HepG2 (cell line): Measurements from ENCODE around the gene ESR1. TPM values are rescaled to one million over a fixed set of nuclear protein-coding genes. Genes with fewer than 3 reads are reported as not detected.

Experiments used
- DNMT3B ChIP-seq: conservative IDR thresholded peaks from 2 replicates; pipeline ENCODE4 v1.6.1; 2016; ENCODE audit warnings: missing biosample characterization, control low read depth
- FOXA1 ChIP-seq, 2 experiments: fragments of 450-650 bp in 1 of 2; sonication (generic) in 1 of 2; formaldehyde crosslinking in 1 of 2; IDR thresholded peaks; 2 replicates each; pipeline versions ENCODE4 v1.4.0 to v1.6.1; 2016 to 2020; ENCODE audit warnings: missing genetic modification reagents in 1 of 2
- FOXA3 ChIP-seq: IDR thresholded peaks from 2 replicates; pipeline ENCODE4 v1.6.1; 2016; ENCODE audit warnings: missing genetic modification reagents, missing compliant biosample characterization
- FOXC1 ChIP-seq: sonication (generic); formaldehyde crosslinking; IDR thresholded peaks from 2 replicates; pipeline ENCODE4 v1.8.0; 2022; ENCODE audit warnings: mild to moderate bottlenecking, missing genetic modification reagents, borderline replicate concordance
- FOXO1 ChIP-seq: sonication (generic); formaldehyde crosslinking; IDR thresholded peaks from 2 replicates; pipeline ENCODE4 v1.4.0; 2020; ENCODE audit warnings: missing genetic modification reagents
- GATAD2A ChIP-seq: IDR thresholded peaks from 2 replicates; pipeline ENCODE4 v1.6.1; 2016
- GFI1 ChIP-seq: sonication (generic); formaldehyde crosslinking; IDR thresholded peaks from 2 replicates; pipeline ENCODE4 v1.5.0; 2020; ENCODE audit warnings: missing genetic modification reagents, mild to moderate bottlenecking, borderline replicate concordance
- GZF1 ChIP-seq: sonication (generic); formaldehyde crosslinking; IDR thresholded peaks from 2 replicates; pipeline ENCODE4 v1.5.1; 2020; ENCODE audit warnings: mild to moderate bottlenecking, missing genetic modification reagents
- MAFF ChIP-seq: IDR thresholded peaks from 2 replicates; pipeline ENCODE4 v1.6.1; 2011; ENCODE audit warnings: low read depth, low read length, improper control_type of control experiment
- NKX3-1 ChIP-seq: sonication (generic); formaldehyde crosslinking; IDR thresholded peaks from 2 replicates; pipeline ENCODE4 v1.5.0; 2020; ENCODE audit warnings: missing genetic modification reagents
- ZNF234 ChIP-seq: sonication (generic); formaldehyde crosslinking; conservative IDR thresholded peaks from 2 replicates; pipeline ENCODE4 v1.5.1; 2020; ENCODE audit warnings: mild to moderate bottlenecking, missing genetic modification reagents
- ZNF331 ChIP-seq: sonication (generic); formaldehyde crosslinking; IDR thresholded peaks from 2 replicates; pipeline ENCODE4 v1.4.0; 2020; ENCODE audit warnings: missing genetic modification reagents
- ZNF343 ChIP-seq: sonication (generic); formaldehyde crosslinking; IDR thresholded peaks from 2 replicates; pipeline ENCODE4 v1.4.0; 2020; ENCODE audit warnings: mild to moderate bottlenecking, missing genetic modification reagents
- ZNF430 ChIP-seq: sonication (generic); formaldehyde crosslinking; IDR thresholded peaks from 2 replicates; pipeline ENCODE4 v1.9.0; 2021; ENCODE audit warnings: mild to moderate bottlenecking, missing genetic modification reagents
- polyA plus RNA-seq, 8 experiments: library from polyadenylated mRNA; depleted of rRNA in 3 of 8; stranded (reverse) in 7 of 8; unstranded in 1 of 8; fragments of >200 nt; fragmentation: Illumina TruSeq in 4 of 8; extraction: Trizol in 4 of 8; gene quantifications; 2 replicates each; pipeline versions ENCODE4 v1.2.1 to v1.2.3, GENCODE V29; 2011 to 2016; ENCODE audit warnings: low read depth in 4 of 8, missing spikeins in 1 of 8, mixed read lengths in 1 of 8; ENCODE audit not compliant: insufficient read depth in 1 of 8
- total RNA-seq, 5 experiments: library from RNA; depleted of rRNA; stranded (reverse); fragments of >200 nt; fragmentation: Illumina TruSeq; extraction: Trizol; gene quantifications; 2 replicates each; pipeline ENCODE4 v1.2.3, GENCODE V29; 2016; ENCODE audit warnings: low read depth in 1 of 5
- TF ChIP-seq, protein P1 (sequence below): sonication (generic); formaldehyde crosslinking; IDR thresholded peaks from 2 replicates; pipeline ENCODE4 v1.4.0; 2020; ENCODE audit warnings: mild to moderate bottlenecking, missing genetic modification reagents
- TF ChIP-seq, protein P2 (sequence below): IDR thresholded peaks from 2 replicates; pipeline ENCODE4 v1.6.1; 2012; ENCODE audit warnings: low read depth, low read length, improper control_type of control experiment
- TF ChIP-seq, protein P3 (sequence below), 2 experiments: fragments of 450-650 bp in 1 of 2; sonication (generic) in 1 of 2; formaldehyde crosslinking; IDR thresholded peaks; 2 replicates each; pipeline versions ENCODE4 v1.5.0 to v1.8.0; 2020 to 2022; ENCODE audit warnings: mild to moderate bottlenecking in 1 of 2, missing genetic modification reagents in 1 of 2
- TF ChIP-seq, protein P4 (sequence below): IDR thresholded peaks from 2 replicates; pipeline ENCODE4 v1.6.1; 2018; ENCODE audit warnings: missing genetic modification reagents
- TF ChIP-seq, protein P5 (sequence below): sonication (generic); formaldehyde crosslinking; IDR thresholded peaks from 2 replicates; pipeline ENCODE4 v1.4.0; 2020; ENCODE audit warnings: missing genetic modification reagents, borderline replicate concordance

ESR1 gene
- total and polyA plus RNA-seq, 2 of the 13 experiments (the other 11 are each of a cell fraction or from before 2014, with no cell fraction given): not detected

DNA sequence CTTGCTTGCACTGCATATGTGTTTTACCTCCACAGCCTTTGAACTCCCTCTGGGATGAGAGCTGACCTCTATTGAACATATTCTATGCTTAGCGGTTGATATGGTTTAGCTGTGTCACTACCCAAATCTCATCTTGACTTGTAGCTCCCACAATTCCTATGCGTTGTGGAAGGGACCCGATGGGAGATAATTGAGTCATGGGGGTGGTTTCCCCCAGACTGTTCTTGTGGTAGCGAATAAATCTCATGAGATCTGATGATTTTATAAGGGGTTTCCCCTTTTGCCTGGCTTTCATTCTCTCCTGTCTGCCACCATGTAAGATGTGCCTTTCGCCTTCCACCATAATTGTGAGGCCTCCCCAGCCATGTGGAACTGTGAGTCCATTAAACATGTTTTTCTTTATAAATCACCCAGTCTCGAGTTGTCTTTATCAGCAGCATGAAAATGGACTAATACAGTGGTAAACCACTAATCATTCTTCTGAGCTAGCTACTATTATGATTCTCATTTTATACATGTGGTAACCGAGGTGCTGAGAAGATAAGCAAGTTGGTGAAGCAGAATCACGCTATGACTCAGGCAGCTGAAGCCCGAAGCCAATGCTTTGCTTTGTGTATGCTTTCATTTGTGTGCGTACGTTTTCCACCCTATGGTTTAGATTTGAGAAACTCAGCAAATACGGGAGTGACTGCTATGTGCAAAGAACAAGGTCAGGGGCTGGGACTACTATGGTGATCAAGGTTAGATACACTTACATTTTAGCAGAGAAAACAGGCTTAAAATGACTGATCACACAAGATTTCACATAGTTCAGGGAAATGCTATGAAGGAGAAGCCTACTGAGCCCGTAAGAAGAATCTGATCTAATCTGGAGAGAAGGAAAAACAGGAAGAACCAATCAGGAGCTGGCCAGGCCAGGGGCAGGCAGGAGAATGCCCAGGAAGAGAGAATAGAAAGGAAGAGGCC, 363.5 kb downstream of the ESR1 start (continued):
- TF ChIP-seq FOXA3 (CRISPR knock-in tag) (peak; percentile 69; the same call in 1 of the 2 replicates), NKX3-1 (CRISPR knock-in tag) (0 out of 2 replicates have a peak, but pooled peaks have one; percentile 54), ZNF331 (peak; percentile 77; the same call in 1 of the 2 replicates), GFI1 (CRISPR knock-in tag) (0 out of 2 replicates have a peak, but pooled peaks have one; percentile 20), GATAD2A (CRISPR knock-in tag) (peak; percentile 87), DNMT3B (0 out of 2 replicates have a peak, but pooled peaks have one; percentile 62), ZNF343 (CRISPR knock-in tag) (0 out of 2 replicates have a peak, but pooled peaks have one; percentile 16), FOXC1 (peak; percentile 42; the same call in 1 of the 2 replicates), FOXO1 (CRISPR knock-in tag) (peak; percentile 71), MAFF (peak; percentile 88), FOXA1 (IDR thresholded peaks at IDR 0.05) (no peak), FOXA1 (CRISPR knock-in tag; IDR thresholded peaks at IDR 0.05) (peak; percentile 56; the same call in 1 of the 2 replicates), ZNF430 (CRISPR knock-in tag) (peak; percentile 99), ZNF234 (CRISPR knock-in tag) (no peak), GZF1 (peak; percentile 87; the same call in 1 of the 2 replicates)
- TF ChIP-seq, protein P1, sequence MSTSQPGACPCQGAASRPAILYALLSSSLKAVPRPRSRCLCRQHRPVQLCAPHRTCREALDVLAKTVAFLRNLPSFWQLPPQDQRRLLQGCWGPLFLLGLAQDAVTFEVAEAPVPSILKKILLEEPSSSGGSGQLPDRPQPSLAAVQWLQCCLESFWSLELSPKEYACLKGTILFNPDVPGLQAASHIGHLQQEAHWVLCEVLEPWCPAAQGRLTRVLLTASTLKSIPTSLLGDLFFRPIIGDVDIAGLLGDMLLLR (CRISPR knock-in tag): no peak
- TF ChIP-seq, protein P2, sequence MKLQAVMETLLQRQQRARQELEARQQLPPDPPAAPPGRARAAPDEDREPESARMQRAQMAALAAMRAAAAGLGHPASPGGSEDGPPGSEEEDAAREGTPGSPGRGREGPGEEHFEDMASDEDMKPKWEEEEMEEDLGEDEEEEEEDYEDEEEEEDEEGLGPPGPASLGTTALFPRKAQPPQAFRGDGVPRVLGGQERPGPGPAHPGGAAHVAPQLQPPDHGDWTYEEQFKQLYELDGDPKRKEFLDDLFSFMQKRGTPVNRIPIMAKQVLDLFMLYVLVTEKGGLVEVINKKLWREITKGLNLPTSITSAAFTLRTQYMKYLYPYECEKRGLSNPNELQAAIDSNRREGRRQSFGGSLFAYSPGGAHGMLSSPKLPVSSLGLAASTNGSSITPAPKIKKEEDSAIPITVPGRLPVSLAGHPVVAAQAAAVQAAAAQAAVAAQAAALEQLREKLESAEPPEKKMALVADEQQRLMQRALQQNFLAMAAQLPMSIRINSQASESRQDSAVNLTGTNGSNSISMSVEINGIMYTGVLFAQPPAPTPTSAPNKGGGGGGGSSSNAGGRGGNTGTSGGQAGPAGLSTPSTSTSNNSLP: peak; percentile 92
- TF ChIP-seq, protein P3, sequence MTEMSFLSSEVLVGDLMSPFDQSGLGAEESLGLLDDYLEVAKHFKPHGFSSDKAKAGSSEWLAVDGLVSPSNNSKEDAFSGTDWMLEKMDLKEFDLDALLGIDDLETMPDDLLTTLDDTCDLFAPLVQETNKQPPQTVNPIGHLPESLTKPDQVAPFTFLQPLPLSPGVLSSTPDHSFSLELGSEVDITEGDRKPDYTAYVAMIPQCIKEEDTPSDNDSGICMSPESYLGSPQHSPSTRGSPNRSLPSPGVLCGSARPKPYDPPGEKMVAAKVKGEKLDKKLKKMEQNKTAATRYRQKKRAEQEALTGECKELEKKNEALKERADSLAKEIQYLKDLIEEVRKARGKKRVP (CRISPR knock-in tag; IDR thresholded peaks at IDR 0.05): peak in 1 of 2 experiments; percentile 61; a peak in 1 of 4 replicates
- TF ChIP-seq, protein P4, sequence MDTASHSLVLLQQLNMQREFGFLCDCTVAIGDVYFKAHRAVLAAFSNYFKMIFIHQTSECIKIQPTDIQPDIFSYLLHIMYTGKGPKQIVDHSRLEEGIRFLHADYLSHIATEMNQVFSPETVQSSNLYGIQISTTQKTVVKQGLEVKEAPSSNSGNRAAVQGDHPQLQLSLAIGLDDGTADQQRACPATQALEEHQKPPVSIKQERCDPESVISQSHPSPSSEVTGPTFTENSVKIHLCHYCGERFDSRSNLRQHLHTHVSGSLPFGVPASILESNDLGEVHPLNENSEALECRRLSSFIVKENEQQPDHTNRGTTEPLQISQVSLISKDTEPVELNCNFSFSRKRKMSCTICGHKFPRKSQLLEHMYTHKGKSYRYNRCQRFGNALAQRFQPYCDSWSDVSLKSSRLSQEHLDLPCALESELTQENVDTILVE (CRISPR knock-in tag): peak; percentile 75
- TF ChIP-seq, protein P5, sequence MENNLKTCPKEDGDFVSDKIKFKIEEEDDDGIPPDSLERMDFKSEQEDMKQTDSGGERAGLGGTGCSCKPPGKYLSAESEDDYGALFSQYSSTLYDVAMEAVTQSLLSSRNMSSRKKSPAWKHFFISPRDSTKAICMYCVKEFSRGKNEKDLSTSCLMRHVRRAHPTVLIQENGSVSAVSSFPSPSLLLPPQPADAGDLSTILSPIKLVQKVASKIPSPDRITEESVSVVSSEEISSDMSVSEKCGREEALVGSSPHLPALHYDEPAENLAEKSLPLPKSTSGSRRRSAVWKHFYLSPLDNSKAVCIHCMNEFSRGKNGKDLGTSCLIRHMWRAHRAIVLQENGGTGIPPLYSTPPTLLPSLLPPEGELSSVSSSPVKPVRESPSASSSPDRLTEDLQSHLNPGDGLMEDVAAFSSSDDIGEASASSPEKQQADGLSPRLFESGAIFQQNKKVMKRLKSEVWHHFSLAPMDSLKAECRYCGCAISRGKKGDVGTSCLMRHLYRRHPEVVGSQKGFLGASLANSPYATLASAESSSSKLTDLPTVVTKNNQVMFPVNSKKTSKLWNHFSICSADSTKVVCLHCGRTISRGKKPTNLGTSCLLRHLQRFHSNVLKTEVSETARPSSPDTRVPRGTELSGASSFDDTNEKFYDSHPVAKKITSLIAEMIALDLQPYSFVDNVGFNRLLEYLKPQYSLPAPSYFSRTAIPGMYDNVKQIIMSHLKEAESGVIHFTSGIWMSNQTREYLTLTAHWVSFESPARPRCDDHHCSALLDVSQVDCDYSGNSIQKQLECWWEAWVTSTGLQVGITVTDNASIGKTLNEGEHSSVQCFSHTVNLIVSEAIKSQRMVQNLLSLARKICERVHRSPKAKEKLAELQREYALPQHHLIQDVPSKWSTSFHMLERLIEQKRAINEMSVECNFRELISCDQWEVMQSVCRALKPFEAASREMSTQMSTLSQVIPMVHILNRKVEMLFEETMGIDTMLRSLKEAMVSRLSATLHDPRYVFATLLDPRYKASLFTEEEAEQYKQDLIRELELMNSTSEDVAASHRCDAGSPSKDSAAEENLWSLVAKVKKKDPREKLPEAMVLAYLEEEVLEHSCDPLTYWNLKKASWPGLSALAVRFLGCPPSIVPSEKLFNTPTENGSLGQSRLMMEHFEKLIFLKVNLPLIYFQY (CRISPR knock-in tag): no peak
